Measurements from ENCODE around the gene PRKG1. TPM values are rescaled to one million over a fixed set of nuclear protein-coding genes. Genes with fewer than 3 reads are reported as not detected.

The PRKG1 gene
- total and polyA plus RNA-seq, 2 donors (not counting 1 experiment from before 2014, with no cell fraction given), result not detected

GRCh38 chr10:51892965-51893658, 818.8 kb downstream of the PRKG1 start:
- H2AFZ ChIP-seq (ENCODE audit: insufficient read depth, low read depth, low read length, poor library complexity, severe bottlenecking), result no peak overlapping the region
- no peaks in the 10 kb centered on the region for H3K36me3 ChIP-seq (replicated peaks in 1 of 2; ENCODE audit: control extremely low read depth in 1 of 2, control insufficient read depth in 1 of 2, extremely low read depth in 1 of 2, insufficient read depth in 2 of 2, low read length in 1 of 2)
- H3K9ac ChIP-seq (ENCODE audit: low read length), result no peak overlapping the region
- ChIA-PET POLR2A (no interaction called here), CTCF (no interaction called here)
- intact Hi-C loops (cut with micrococcal nuclease), result no loop called here
- no peaks in the 10 kb centered on the region for H4K20me1 ChIP-seq (ENCODE audit: control insufficient read depth, insufficient read depth, low read length, poor library complexity, severe bottlenecking)
- no peaks in the 10 kb centered on the region for H3K4me1 Mint-ChIP-seq
- no peak overlapping the region for H3K4me3 ChIP-seq (ENCODE audit: control extremely low read depth in 1 of 5, extremely low read depth in 1 of 5, insufficient read depth in 1 of 5, low read depth in 2 of 5, low read length in 4 of 5)
- ATAC-seq (ENCODE audit: low read depth) (no peak), DNase-seq (no peak)
- no peaks in the 10 kb centered on the region for H3K27me3 Mint-ChIP-seq
- H3K27ac ChIP-seq (ENCODE audit: low read length in 2 of 2), result no peak overlapping the region
- H3K27me3 ChIP-seq (replicated peaks in 1 of 4; ENCODE audit: control extremely low read depth in 1 of 4, control insufficient read depth in 3 of 4, insufficient read depth in 4 of 4, low read length in 3 of 4), result no peaks in the 10 kb centered on the region
- no peak for TF ChIP-seq CTCF (IDR thresholded peaks at IDR 0.05)
- TF ChIP-seq EZH2 (IDR thresholded peaks at IDR 0.05; ENCODE audit: borderline replicate concordance, insufficient read depth, low read depth, low read length, poor library complexity, severe bottlenecking), result no peak
- no peak overlapping the region for H3K4me3 Mint-ChIP-seq
- WGBS (ENCODE audit: insufficient coverage), result no CpG with 5 or more reads among the region's 1 CpG
- no peak overlapping the region for H3K4me2 ChIP-seq (replicated peaks; ENCODE audit: low read depth, low read length, poor library complexity, severe bottlenecking)
- H3K27ac Mint-ChIP-seq, result no peak overlapping the region
- H3K9me3 Mint-ChIP-seq (ENCODE audit: insufficient read depth), result no peaks in the 10 kb centered on the region
- no peaks in the 10 kb centered on the region for H3K4me1 ChIP-seq (ENCODE audit: control insufficient read depth in 2 of 2, insufficient read depth in 2 of 2, low read length in 2 of 2)
- no peaks in the 10 kb centered on the region for H3K9me3 ChIP-seq (ENCODE audit: control extremely low read depth in 1 of 3, control insufficient read depth in 2 of 3, insufficient read depth in 1 of 3, low read length in 2 of 3)
- no peaks in the 10 kb centered on the region for H3K79me2 ChIP-seq (ENCODE audit: control insufficient read depth, insufficient read depth, low read length)

- Mint-ChIP-seq H3K4me3 (no peak overlapping the region), H3K27me3 (no peaks in the 10 kb centered on the region), H3K4me1 (no peaks in the 10 kb centered on the region), H3K9me3 (ENCODE audit: insufficient read depth) (no peaks in the 10 kb centered on the region), H3K27ac (no peak overlapping the region)
- 91% methylated on average over 2 of the region's 5 CpGs for WGBS (ENCODE audit: insufficient coverage)
- Histone ChIP-seq H3K79me2 (ENCODE audit: control insufficient read depth, insufficient read depth, low read length) (no peaks in the 10 kb centered on the region), H4K20me1 (ENCODE audit: control insufficient read depth, insufficient read depth, low read length, poor library complexity, severe bottlenecking) (no peaks in the 10 kb centered on the region), H3K27me3 (replicated peaks in 1 of 4; ENCODE audit: control extremely low read depth in 1 of 4, control insufficient read depth in 3 of 4, insufficient read depth in 4 of 4, low read length in 3 of 4) (no peaks in the 10 kb centered on the region), H3K4me1 (ENCODE audit: control insufficient read depth in 2 of 2, insufficient read depth in 2 of 2, low read length in 2 of 2) (no peaks in the 10 kb centered on the region), H2AFZ (ENCODE audit: insufficient read depth, low read depth, low read length, poor library complexity, severe bottlenecking) (no peak overlapping the region), H3K9me3 (ENCODE audit: control extremely low read depth in 1 of 3, control insufficient read depth in 2 of 3, insufficient read depth in 1 of 3, low read length in 2 of 3) (no peaks in the 10 kb centered on the region), H3K4me2 (replicated peaks; ENCODE audit: low read depth, low read length, poor library complexity, severe bottlenecking) (no peak overlapping the region), H3K27ac (ENCODE audit: low read length in 2 of 2) (no peak overlapping the region), H3K4me3 (ENCODE audit: control extremely low read depth in 1 of 5, extremely low read depth in 1 of 5, insufficient read depth in 1 of 5, low read depth in 2 of 5, low read length in 4 of 5) (no peak overlapping the region), H3K36me3 (replicated peaks in 1 of 2; ENCODE audit: control extremely low read depth in 1 of 2, control insufficient read depth in 1 of 2, extremely low read depth in 1 of 2, insufficient read depth in 2 of 2, low read length in 1 of 2) (no peaks in the 10 kb centered on the region), H3K9ac (ENCODE audit: low read length) (no peak overlapping the region)
- TF ChIP-seq EZH2 (IDR thresholded peaks at IDR 0.05; ENCODE audit: borderline replicate concordance, insufficient read depth, low read depth, low read length, poor library complexity, severe bottlenecking) (no peak), CTCF (IDR thresholded peaks at IDR 0.05) (no peak)
- intact Hi-C loops (cut with micrococcal nuclease), result no loop called here
- CTCF ChIA-PET, result no interaction called here
- POLR2A ChIA-PET, result no interaction called here
- DNase-seq, result no peak
- ATAC-seq (ENCODE audit: low read depth), result no peak
Measured at GRCh38 chr10:51894771-51895578, 820.7 kb downstream of the PRKG1 start.

Data from B cell (primary cell).